Immature natural killer cell (primary cell): Measurements from ENCODE around the gene FOXO6. TPM values are rescaled to one million over a fixed set of nuclear protein-coding genes. Genes with fewer than 3 reads are reported as not detected.

ENCODE experiments used
- polyA plus RNA-seq, 3 donors: library from polyadenylated mRNA; unstranded; fragments of 300-500 nt; fragmentation: Illumina TruSeq; gene quantifications; one replicate each; pipeline ENCODE4 v1.2.3, GENCODE V29; 2021

Gene FOXO6
- polyA plus RNA-seq, 3 donors from 2014 or later = not detected

Other genes with a start within 250 kb of the FOXO6 start
- gene SCMH1, start 119.1 kb upstream of the FOXO6 start, polyA plus RNA-seq = 1 to 10 TPM; 1.3 to 4.8 (median 4.6) TPM
- gene EDN2, start 123.2 kb downstream of the FOXO6 start, polyA plus RNA-seq = not detected